ENCODE measurements around the gene GHRH.

GHRH gene

DNA sequence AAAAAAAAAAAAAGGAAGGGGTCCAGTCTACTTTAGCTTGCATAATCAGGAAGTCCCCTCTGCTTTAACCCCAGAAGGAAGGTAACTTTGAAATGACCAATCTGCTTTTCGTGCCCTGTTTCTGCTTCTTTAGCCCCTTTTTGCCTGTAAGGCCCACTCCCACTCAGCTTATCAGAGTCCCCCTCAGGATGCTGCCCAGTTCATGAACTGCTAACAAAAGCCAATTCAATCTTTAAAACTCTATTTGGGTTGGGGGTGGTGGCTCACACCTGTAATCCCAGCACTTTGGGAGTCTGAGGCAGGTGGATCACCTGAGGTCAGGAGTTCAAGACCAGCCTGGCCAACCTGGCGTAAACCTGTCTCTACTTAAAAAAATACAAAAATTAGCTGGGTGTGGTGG is 12.3 kb downstream of the GHRH start:
- TF ChIP-seq, protein P1, sequence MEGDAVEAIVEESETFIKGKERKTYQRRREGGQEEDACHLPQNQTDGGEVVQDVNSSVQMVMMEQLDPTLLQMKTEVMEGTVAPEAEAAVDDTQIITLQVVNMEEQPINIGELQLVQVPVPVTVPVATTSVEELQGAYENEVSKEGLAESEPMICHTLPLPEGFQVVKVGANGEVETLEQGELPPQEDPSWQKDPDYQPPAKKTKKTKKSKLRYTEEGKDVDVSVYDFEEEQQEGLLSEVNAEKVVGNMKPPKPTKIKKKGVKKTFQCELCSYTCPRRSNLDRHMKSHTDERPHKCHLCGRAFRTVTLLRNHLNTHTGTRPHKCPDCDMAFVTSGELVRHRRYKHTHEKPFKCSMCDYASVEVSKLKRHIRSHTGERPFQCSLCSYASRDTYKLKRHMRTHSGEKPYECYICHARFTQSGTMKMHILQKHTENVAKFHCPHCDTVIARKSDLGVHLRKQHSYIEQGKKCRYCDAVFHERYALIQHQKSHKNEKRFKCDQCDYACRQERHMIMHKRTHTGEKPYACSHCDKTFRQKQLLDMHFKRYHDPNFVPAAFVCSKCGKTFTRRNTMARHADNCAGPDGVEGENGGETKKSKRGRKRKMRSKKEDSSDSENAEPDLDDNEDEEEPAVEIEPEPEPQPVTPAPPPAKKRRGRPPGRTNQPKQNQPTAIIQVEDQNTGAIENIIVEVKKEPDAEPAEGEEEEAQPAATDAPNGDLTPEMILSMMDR (IDR thresholded peaks at IDR 0.05; ENCODE audit: low read depth, low read length), result no peak
- no peak for DNase-seq (ENCODE audit: low read depth in 2 of 2)
- H3K4me3 ChIP-seq (replicated peaks in 1 of 2; ENCODE audit: low read depth in 2 of 2, low read length in 2 of 2), result no peak overlapping the region

DNA sequence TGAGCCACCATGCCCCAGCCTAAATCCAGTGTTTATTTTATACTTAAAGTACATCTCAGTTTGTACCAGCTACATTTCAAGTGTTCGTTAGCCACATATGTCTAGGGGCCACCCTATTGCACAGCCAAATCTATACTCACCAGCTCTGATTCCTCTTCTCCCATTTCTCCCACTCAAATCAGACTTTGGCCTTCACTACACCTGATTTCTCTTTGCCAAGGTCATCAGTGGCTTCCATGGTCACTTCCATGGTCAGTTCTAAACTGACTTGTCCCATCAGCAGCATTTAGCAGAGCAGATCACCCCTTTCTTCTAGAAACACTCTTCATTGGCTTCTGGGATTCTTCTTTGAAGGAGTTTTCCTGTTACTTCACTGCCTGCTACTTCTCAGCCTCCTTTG is 14.1 kb downstream of the GHRH start:
- DNase-seq (ENCODE audit: low read depth in 2 of 2), result no peak
- H3K4me3 ChIP-seq (replicated peaks in 1 of 2; ENCODE audit: low read depth in 2 of 2, low read length in 2 of 2), result no peak overlapping the region
- TF ChIP-seq, protein P1 (IDR thresholded peaks at IDR 0.05; ENCODE audit: low read depth, low read length), result no peak

DNA sequence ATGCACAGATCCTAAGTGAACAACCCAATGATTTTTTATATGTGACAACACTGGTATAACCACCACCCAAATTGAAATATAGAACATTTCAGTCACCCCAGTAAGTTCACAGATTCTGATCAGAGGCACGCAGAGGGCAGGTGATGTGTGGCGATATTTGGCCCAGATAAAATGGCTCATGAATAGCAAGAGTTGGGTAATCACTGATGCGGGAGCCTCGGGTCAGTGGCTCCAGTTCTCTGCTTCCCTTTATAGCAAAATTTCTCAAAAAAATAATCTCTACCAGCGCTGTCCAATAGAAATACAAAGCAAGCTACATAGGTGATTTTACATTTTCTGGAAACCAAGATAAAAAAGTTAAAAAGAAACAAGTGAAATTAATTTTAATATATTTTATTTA is 14.9 kb downstream of the GHRH start:
- no peak overlapping the region for H3K4me3 ChIP-seq (replicated peaks in 1 of 2; ENCODE audit: low read depth in 2 of 2, low read length in 2 of 2)
- no peak for DNase-seq (ENCODE audit: low read depth in 2 of 2)
- TF ChIP-seq, protein P1 (IDR thresholded peaks at IDR 0.05; ENCODE audit: low read depth, low read length), result no peak

DNA sequence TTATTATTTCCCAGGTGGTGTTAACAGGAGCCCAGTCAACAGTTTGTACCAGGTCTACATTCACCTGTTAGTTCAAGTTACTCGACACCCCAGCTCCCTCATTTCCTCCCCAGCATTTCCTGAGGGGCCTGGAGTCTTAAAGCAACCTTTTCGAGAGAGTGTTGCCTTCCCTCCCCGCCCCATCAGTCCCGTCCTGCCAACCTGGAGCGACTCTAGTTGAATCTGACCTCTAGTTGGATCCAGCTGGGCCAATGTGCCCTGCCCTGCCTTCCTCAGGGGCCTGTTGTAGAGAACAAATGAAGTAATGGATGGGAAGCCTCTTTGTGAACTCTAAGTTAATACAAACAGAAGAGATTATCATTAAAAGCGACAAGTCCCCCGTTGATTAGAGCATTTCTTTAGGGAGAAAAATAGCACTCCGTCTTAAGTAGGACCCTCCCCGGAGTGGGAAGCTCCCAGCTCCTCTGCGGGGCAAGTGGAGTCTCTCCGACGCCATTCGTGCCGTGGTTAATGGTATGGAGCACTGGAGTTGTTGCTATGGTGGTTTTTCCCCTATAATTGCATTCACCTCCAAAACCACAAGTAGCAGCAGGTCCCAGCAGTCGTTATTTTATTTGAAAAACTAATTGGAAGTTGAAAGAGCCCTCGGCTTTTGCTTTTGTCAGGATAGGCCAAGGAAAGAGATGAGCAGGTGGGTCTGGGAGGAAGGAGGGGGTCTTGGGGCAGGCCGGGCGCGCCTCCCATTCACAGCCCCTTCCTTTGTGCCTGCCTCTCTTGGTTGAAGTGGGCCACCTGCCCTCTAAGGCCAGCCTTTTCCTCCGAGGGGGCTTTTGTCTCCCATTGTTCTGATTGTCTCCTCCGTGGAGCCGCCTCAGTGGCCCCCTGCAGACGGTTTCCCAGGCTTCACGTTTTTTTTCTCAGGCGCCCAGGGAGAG is 16.1 kb downstream of the GHRH start:
- DNase-seq (ENCODE audit: low read depth in 2 of 2), result no peak
- TF ChIP-seq, protein P1 (IDR thresholded peaks at IDR 0.05; ENCODE audit: low read depth, low read length), result no peak
- no peak overlapping the region for H3K4me3 ChIP-seq (replicated peaks in 1 of 2; ENCODE audit: low read depth in 2 of 2, low read length in 2 of 2)

DNA sequence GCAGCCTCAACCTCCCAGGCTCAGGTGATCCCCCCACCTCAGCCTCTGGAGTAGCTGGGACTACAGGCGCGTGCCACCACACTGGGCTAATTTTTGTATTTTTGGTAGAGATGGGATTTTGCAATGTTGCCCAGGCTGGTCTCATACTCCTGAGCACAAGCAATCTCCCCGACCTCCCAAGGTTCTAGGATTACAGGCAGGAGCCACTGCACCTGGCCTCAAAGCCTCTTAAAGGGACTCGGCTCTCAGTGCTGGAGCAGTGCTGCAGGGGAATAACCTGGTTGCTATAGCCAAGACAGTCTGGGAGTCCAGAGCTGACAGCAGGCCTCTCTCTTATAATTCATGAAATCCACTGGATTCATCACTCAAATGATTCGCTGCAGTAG is 17.0 kb downstream of the GHRH start:
- no peak overlapping the region for H3K4me3 ChIP-seq (replicated peaks in 1 of 2; ENCODE audit: low read depth in 2 of 2, low read length in 2 of 2)
- TF ChIP-seq, protein P1 (IDR thresholded peaks at IDR 0.05; ENCODE audit: low read depth, low read length), result no peak
- no peak for DNase-seq (ENCODE audit: low read depth in 2 of 2)

DNA sequence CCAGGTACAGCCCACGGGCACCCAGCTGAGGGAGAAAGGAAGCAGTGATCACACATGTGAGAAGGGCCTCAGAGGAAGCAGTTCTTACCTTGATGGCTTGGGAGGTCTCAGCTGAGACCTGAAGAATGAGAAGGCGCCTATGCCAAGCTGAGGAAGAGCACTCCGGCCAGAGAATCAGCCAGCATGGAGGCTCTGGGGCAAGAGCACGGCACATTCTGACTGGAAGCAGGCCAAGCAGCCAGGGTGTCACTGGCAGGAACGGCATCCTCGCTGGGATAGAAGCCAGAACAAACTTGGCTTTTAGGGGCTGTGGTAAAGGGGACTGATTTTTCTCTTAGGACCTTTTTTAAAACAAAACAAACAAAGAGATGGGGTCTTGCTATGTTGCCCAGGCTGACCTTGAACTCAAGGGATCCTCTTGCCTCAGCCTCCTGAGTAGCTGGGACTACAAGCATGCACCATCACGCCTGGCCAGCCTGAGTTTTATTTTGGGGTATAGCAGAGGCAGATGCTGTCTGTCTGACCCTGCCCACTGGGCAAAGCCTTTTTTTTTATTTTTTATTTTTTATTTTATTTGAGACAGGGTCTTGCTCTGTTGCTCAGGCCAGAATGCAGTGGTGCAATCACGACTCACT is 17.6 kb downstream of the GHRH start:
- H3K4me3 ChIP-seq (replicated peaks in 1 of 2; ENCODE audit: low read depth in 2 of 2, low read length in 2 of 2), result no peak overlapping the region
- TF ChIP-seq, protein P1 (IDR thresholded peaks at IDR 0.05; ENCODE audit: low read depth, low read length), result no peak
- peak in 1 of 2 donors; percentile 39 for DNase-seq (ENCODE audit: low read depth in 2 of 2)

Measured in cardiac fibroblast (primary cell).